ENCODE measurements around the gene RAB37. TPM values are rescaled to one million over a fixed set of nuclear protein-coding genes. Genes with fewer than 3 reads are reported as not detected.

Gene RAB37
- polyA plus RNA-seq, 1 experiment: 0.12 TPM

- peaks cover 1% of the 10 kb centered on the region; the same call in 1 of the 2 replicates for H3K27me3 ChIP-seq (ENCODE audit: control insufficient read depth, insufficient read depth, low read length)
- POLR2A ChIA-PET: no interaction called here
- DNase-seq (ENCODE audit: low read depth): no peak
- CTCF ChIA-PET: no interaction called here
- TF ChIP-seq, protein P1, sequence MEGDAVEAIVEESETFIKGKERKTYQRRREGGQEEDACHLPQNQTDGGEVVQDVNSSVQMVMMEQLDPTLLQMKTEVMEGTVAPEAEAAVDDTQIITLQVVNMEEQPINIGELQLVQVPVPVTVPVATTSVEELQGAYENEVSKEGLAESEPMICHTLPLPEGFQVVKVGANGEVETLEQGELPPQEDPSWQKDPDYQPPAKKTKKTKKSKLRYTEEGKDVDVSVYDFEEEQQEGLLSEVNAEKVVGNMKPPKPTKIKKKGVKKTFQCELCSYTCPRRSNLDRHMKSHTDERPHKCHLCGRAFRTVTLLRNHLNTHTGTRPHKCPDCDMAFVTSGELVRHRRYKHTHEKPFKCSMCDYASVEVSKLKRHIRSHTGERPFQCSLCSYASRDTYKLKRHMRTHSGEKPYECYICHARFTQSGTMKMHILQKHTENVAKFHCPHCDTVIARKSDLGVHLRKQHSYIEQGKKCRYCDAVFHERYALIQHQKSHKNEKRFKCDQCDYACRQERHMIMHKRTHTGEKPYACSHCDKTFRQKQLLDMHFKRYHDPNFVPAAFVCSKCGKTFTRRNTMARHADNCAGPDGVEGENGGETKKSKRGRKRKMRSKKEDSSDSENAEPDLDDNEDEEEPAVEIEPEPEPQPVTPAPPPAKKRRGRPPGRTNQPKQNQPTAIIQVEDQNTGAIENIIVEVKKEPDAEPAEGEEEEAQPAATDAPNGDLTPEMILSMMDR (IDR thresholded peaks at IDR 0.05; ENCODE audit: insufficient read depth, low read depth, low read length): no peak
- H3K36me3 ChIP-seq (ENCODE audit: control insufficient read depth, insufficient read depth, low read length): no peaks in the 10 kb centered on the region
- H3K4me3 ChIP-seq (ENCODE audit: low read depth, low read length): no peak overlapping the region
Measured at GRCh38 chr17:74713171-74713755, 23.8 kb upstream of the RAB37 start.

DNA sequence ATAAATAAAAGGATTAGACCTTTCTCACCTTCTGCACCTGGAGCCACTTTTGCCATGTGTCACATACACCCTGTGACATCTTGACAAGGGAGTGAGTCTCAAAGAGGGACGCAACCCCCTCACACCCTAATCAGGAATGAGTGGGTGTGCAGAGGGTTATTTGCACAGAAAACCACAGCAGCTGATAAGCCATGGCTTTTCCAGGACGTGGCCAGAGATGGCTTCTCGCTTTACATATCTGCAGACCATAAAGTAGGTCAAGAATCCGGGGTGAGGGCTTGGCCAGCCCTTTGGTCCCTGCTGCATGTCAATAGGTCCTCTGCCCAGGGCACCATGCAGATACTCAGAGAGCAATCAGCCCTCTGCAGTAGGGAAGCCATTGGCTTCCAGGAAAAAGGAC is 21.9 kb upstream of the RAB37 start:
- CTCF ChIA-PET: no interaction called here
- H3K36me3 ChIP-seq (ENCODE audit: control insufficient read depth, insufficient read depth, low read length): no peaks in the 10 kb centered on the region
- peaks cover 1% of the 10 kb centered on the region; the same call in 1 of the 2 replicates for H3K27me3 ChIP-seq (ENCODE audit: control insufficient read depth, insufficient read depth, low read length)
- TF ChIP-seq, protein P1 (IDR thresholded peaks at IDR 0.05; ENCODE audit: insufficient read depth, low read depth, low read length): no peak
- H3K4me3 ChIP-seq (ENCODE audit: low read depth, low read length): no peak overlapping the region
- POLR2A ChIA-PET: no interaction called here
- DNase-seq (ENCODE audit: low read depth): no peak

DNA sequence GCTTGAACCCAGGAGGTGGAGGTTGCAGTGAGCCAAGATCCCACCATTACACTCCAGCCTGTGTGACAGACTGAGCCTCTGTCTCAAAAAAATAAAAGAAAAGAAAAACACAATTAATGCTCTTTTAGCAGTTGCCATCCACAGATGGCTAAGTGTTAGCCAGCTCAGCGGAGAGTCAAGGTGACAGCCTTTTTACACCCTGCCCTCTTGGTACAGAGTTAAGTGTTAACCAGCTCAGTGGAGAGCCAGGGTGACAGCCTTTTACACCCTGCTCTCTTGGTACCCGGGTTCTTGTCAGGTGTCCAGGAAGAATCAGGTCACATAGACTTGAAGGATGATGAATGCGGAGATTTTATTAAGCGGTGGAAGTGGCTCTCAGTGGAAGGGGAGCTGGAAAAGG is 16.6 kb upstream of the RAB37 start:
- CTCF ChIA-PET: no interaction called here
- no peak overlapping the region for H3K4me3 ChIP-seq (ENCODE audit: low read depth, low read length)
- TF ChIP-seq, protein P1 (IDR thresholded peaks at IDR 0.05; ENCODE audit: insufficient read depth, low read depth, low read length): no peak

GRCh38 chr17:74722782-74723181 is 14.3 kb upstream of the RAB37 start:
- no peak for DNase-seq (ENCODE audit: low read depth)
- H3K27me3 ChIP-seq (ENCODE audit: control insufficient read depth, insufficient read depth, low read length): no peaks in the 10 kb centered on the region
- TF ChIP-seq, protein P1 (IDR thresholded peaks at IDR 0.05; ENCODE audit: insufficient read depth, low read depth, low read length): no peak
- no peak overlapping the region for H3K4me3 ChIP-seq (ENCODE audit: low read depth, low read length)
- no peaks in the 10 kb centered on the region for H3K36me3 ChIP-seq (ENCODE audit: control insufficient read depth, insufficient read depth, low read length)
- ChIA-PET POLR2A (no interaction called here), CTCF (no interaction called here)

More for the DNA sequence above, 16.6 kb upstream of the RAB37 start:
- no peak for DNase-seq (ENCODE audit: low read depth)
- POLR2A ChIA-PET: no interaction called here
- no peaks in the 10 kb centered on the region for H3K36me3 ChIP-seq (ENCODE audit: control insufficient read depth, insufficient read depth, low read length)
- H3K27me3 ChIP-seq (ENCODE audit: control insufficient read depth, insufficient read depth, low read length): peaks cover 1% of the 10 kb centered on the region; the same call in 1 of the 2 replicates

DNA sequence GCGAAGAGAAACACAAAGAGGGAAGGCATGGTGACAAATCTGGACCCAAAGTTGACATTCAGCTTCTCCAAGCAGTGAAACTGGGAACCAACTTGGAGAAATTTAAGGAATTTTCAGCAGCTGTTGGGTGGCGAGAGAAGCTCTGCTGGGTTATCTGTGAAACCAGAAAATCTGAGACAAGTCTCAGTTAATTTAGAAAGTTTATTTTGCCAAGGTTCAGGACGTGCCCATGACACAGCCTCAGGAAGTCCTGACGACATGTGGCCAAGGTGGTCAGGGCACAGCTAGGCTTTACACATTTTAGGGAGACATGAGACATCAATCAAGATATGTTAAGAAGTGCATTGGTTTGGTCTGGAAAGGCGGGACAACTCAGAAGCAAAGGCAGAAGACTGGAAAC is 13.2 kb upstream of the RAB37 start:
- H3K27me3 ChIP-seq (ENCODE audit: control insufficient read depth, insufficient read depth, low read length): no peaks in the 10 kb centered on the region
- H3K36me3 ChIP-seq (ENCODE audit: control insufficient read depth, insufficient read depth, low read length): no peaks in the 10 kb centered on the region
- ChIA-PET POLR2A (no interaction called here), CTCF (no interaction called here)
- no peak for DNase-seq (ENCODE audit: low read depth)
- H3K4me3 ChIP-seq (ENCODE audit: low read depth, low read length): no peak overlapping the region
- TF ChIP-seq, protein P1 (IDR thresholded peaks at IDR 0.05; ENCODE audit: insufficient read depth, low read depth, low read length): no peak
